H1 (cell line): Measurements from ENCODE around the gene ARHGEF3. TPM values are rescaled to one million over a fixed set of nuclear protein-coding genes. Genes with fewer than 3 reads are reported as not detected.

Source experiments
- CTCF ChIA-PET: fragments of 300-600 bp; sonication (Branson Sonifier 250); formaldehyde crosslinking; loops from one replicate; lab custom pipeline; 2021; ENCODE audit not compliant: partially characterized antibody; lab: Charles Lee
- POLR2A ChIA-PET: fragments of 300-600 bp; sonication (Branson Sonifier 250); formaldehyde crosslinking; loops from one replicate; lab custom pipeline; 2021; ENCODE audit warnings: inconsistent platforms; ENCODE audit not compliant: partially characterized antibody; lab: Charles Lee
- DNase-seq, 2 experiments: peaks; one replicate each; pipeline versions ENCODE4 v3.0.0 to v3.0.0-alpha.2; 2010 to 2022; ENCODE audit warnings: low spot score in 2 of 2, low read depth in 1 of 2, mixed read lengths in 1 of 2
- FAIRE-seq: peaks from 2 replicates; lab custom pipeline; 2011; peaks lifted over from hg19 to GRCh38; lab: Jason Lieb, UNC
- H2AFZ ChIP-seq: 2 replicates; pipeline ENCODE4 v1.8.1; 2012; ENCODE audit warnings: low read length, inconsistent platforms
- H2AK5ac ChIP-seq: 2 replicates; pipeline ENCODE4 v1.6.1; 2013; ENCODE audit warnings: low read depth, low read length
- H2BK120ac ChIP-seq: replicated peaks from 2 replicates; pipeline ENCODE3; 2013; ENCODE audit warnings: low read depth, low read length, inconsistent platforms
- H2BK12ac ChIP-seq: 2 replicates; pipeline ENCODE4 v1.6.1; 2013; ENCODE audit warnings: low read depth, low read length
- H2BK15ac ChIP-seq: 2 replicates; pipeline ENCODE4 v1.6.1; 2013; ENCODE audit warnings: low read length
- H2BK20ac ChIP-seq: 2 replicates; pipeline ENCODE4 v1.6.1; 2013; ENCODE audit warnings: low read length
- H2BK5ac ChIP-seq: 2 replicates; pipeline ENCODE4 v1.6.1; 2013; ENCODE audit warnings: low read depth, low read length
- H3K14ac ChIP-seq: 2 replicates; pipeline ENCODE4 v1.6.1; 2013; ENCODE audit warnings: inconsistent platforms; ENCODE audit not compliant: insufficient read length
- H3K18ac ChIP-seq: 2 replicates; pipeline ENCODE4 v1.6.1; 2013; ENCODE audit warnings: low read length; ENCODE audit errors: extremely low read depth
- H3K23ac ChIP-seq: 2 replicates; pipeline ENCODE4 v1.6.1; 2013; ENCODE audit warnings: inconsistent platforms; ENCODE audit not compliant: insufficient read length
- H3K23me2 ChIP-seq: 2 replicates; pipeline ENCODE4 v1.6.1; 2013; ENCODE audit warnings: low read depth, low read length
- H3K27ac ChIP-seq: 2 replicates; pipeline ENCODE4 v1.6.1; 2011; ENCODE audit warnings: low read depth, low read length, inconsistent platforms
- H3K27me3 ChIP-seq, 4 experiments: replicated peaks in 1 of 4; 1 replicate in 1 of 4; 2 replicates in 3 of 4; pipeline versions ENCODE4 v1.6.1 to v1.8.1; 2011 to 2013; ENCODE audit warnings: low read length in 3 of 4, mild to moderate bottlenecking in 3 of 4, inconsistent platforms in 2 of 4, mixed read lengths in 2 of 4, moderate library complexity in 1 of 4; ENCODE audit not compliant: control insufficient read depth in 3 of 4, insufficient read depth in 3 of 4; ENCODE audit errors: extremely low read depth in 1 of 4
- H3K36me3 ChIP-seq, 4 experiments: 2 replicates each; pipeline versions ENCODE4 v1.6.1 to v1.8.1; 2011 to 2013; ENCODE audit warnings: mild to moderate bottlenecking in 4 of 4, low read length in 3 of 4, moderate library complexity in 2 of 4, control low read depth in 1 of 4, inconsistent platforms in 1 of 4; ENCODE audit not compliant: insufficient read depth in 4 of 4, control insufficient read depth in 2 of 4
- H3K4ac ChIP-seq: replicated peaks from 2 replicates; pipeline ENCODE3; 2013; ENCODE audit warnings: low read length, low read depth, mixed read lengths, inconsistent platforms; ENCODE audit not compliant: insufficient read length
- H3K4me1 ChIP-seq, 4 experiments: replicated peaks in 1 of 4; 1 replicate in 1 of 4; 2 replicates in 3 of 4; pipeline versions ENCODE4 v1.6.1 to v1.8.1; 2011 to 2013; ENCODE audit warnings: low read length in 3 of 4, inconsistent platforms in 2 of 4, mixed read lengths in 1 of 4; ENCODE audit not compliant: insufficient read depth in 4 of 4, control insufficient read depth in 3 of 4
- H3K4me2 ChIP-seq, 2 experiments: 2 replicates each; pipeline versions ENCODE4 v1.6.1 to v1.8.1; 2011 to 2013; ENCODE audit warnings: low read depth in 2 of 2, low read length in 2 of 2, control low read depth in 1 of 2, inconsistent platforms in 1 of 2, mild to moderate bottlenecking in 1 of 2; ENCODE audit not compliant: insufficient read depth in 1 of 2
- H3K4me3 ChIP-seq, 4 experiments: fragments of 200-600, 300-600 bp in 1 of 4; sonication (generic), shearing (Covaris generic), sonication (Bioruptor Twin) in 1 of 4; 2 replicates each; pipeline versions ENCODE4 v1.5.1 to v1.8.1; 2011 to 2016; ENCODE audit warnings: low read length in 4 of 4, low read depth in 3 of 4, control low read depth in 2 of 4, inconsistent platforms in 2 of 4, mild to moderate bottlenecking in 2 of 4, mixed read lengths in 1 of 4, moderate library complexity in 1 of 4; ENCODE audit not compliant: insufficient read depth in 2 of 4; ENCODE audit errors: extremely low read depth in 1 of 4
- H3K56ac ChIP-seq: replicated peaks from 2 replicates; pipeline ENCODE3; 2013; ENCODE audit warnings: low read depth, mild to moderate bottlenecking, mixed read lengths, low read length, inconsistent platforms; ENCODE audit not compliant: insufficient read length
- H3K79me1 ChIP-seq: 2 replicates; pipeline ENCODE4 v1.6.1; 2013; ENCODE audit warnings: low read depth, low read length, control low read depth
- H3K79me2 ChIP-seq, 2 experiments: 2 replicates each; pipeline versions ENCODE4 v1.6.1 to v1.8.1; 2012 to 2013; ENCODE audit warnings: low read length in 2 of 2, mild to moderate bottlenecking in 2 of 2, inconsistent platforms in 1 of 2; ENCODE audit not compliant: insufficient read depth in 2 of 2, control insufficient read depth in 1 of 2
- H3K9ac ChIP-seq, 4 experiments: replicated peaks in 1 of 4; 1 replicate in 1 of 4; 2 replicates in 3 of 4; pipeline versions ENCODE4 v1.6.1 to v1.8.1; 2011 to 2013; ENCODE audit warnings: low read depth in 3 of 4, low read length in 3 of 4, control low read depth in 2 of 4, mild to moderate bottlenecking in 2 of 4, moderate library complexity in 2 of 4, inconsistent platforms in 1 of 4; ENCODE audit errors: extremely low read depth in 1 of 4
- H3K9me3 ChIP-seq, 2 experiments: 2 replicates each; pipeline versions ENCODE4 v1.6.1 to v1.8.1; 2012 to 2013; ENCODE audit warnings: mild to moderate bottlenecking in 2 of 2, moderate library complexity in 2 of 2, control low read depth in 1 of 2, inconsistent platforms in 1 of 2, low read depth in 1 of 2, low read length in 1 of 2, mixed read lengths in 1 of 2; ENCODE audit not compliant: insufficient read depth in 2 of 2
- H4K20me1 ChIP-seq, 2 experiments: replicated peaks in 1 of 2; 2 replicates each; pipeline versions ENCODE3 to v1.8.1; 2011 to 2013; ENCODE audit warnings: inconsistent platforms in 2 of 2, low read length in 2 of 2, mild to moderate bottlenecking in 1 of 2; ENCODE audit not compliant: insufficient read depth in 2 of 2, control insufficient read depth in 1 of 2
- H4K5ac ChIP-seq: 2 replicates; pipeline ENCODE4 v1.6.1; 2013; ENCODE audit warnings: low read length, low read depth, mixed read lengths, inconsistent platforms; ENCODE audit not compliant: insufficient read length
- H4K8ac ChIP-seq: 2 replicates; pipeline ENCODE4 v1.8.0; 2013; ENCODE audit warnings: mild to moderate bottlenecking, moderate library complexity, low read length, inconsistent platforms; ENCODE audit not compliant: insufficient read depth; ENCODE audit errors: extremely low read depth
- H4K91ac ChIP-seq: replicated peaks from 2 replicates; pipeline ENCODE3; 2013; ENCODE audit warnings: low read length, mixed read lengths, inconsistent platforms; ENCODE audit not compliant: insufficient read length
- ASH2L ChIP-seq: fragments of 200-600, 300-600 bp; sonication (generic); IDR thresholded peaks from one replicate; pipeline ENCODE4 v1.7.1; 2017; ENCODE audit warnings: low read length
- CEBPB ChIP-seq: IDR thresholded peaks from 2 replicates; pipeline ENCODE4 v1.6.1; 2012; ENCODE audit warnings: low read depth, low read length
- GTF2F1 ChIP-seq: IDR thresholded peaks from 2 replicates; pipeline ENCODE4 v1.6.1; 2012; ENCODE audit warnings: low read depth, low read length, improper control_type of control experiment, borderline replicate concordance
- KDM4A ChIP-seq: IDR thresholded peaks from one replicate; pipeline ENCODE4 v1.7.1; 2012; ENCODE audit warnings: low read depth, mild to moderate bottlenecking, moderate library complexity, low read length, inconsistent platforms; ENCODE audit not compliant: severe bottlenecking
- MAX ChIP-seq: IDR thresholded peaks from 2 replicates; pipeline ENCODE4 v1.6.1; 2012; ENCODE audit warnings: inconsistent platforms
- POLR2A ChIP-seq, 2 experiments: IDR thresholded peaks; 1 replicate in 1 of 2; 2 replicates in 1 of 2; pipeline ENCODE4 v1.6.1; 2011; ENCODE audit warnings: low read depth in 2 of 2, low read length in 2 of 2, mild to moderate bottlenecking in 2 of 2; ENCODE audit errors: control extremely low read depth in 1 of 2
- SIRT6 ChIP-seq: IDR thresholded peaks from one replicate; pipeline ENCODE4 v1.7.1; 2012; ENCODE audit warnings: low read length, inconsistent platforms
- SP4 ChIP-seq: IDR thresholded peaks from 2 replicates; pipeline ENCODE4 v1.6.1; 2012; ENCODE audit warnings: low read length, inconsistent platforms
- SRF ChIP-seq: IDR thresholded peaks from 2 replicates; pipeline ENCODE4 v1.6.1; 2011; ENCODE audit warnings: mild to moderate bottlenecking, low read depth, low read length, moderate library complexity
- USF2 ChIP-seq: IDR thresholded peaks from 2 replicates; pipeline ENCODE4 v1.6.1; 2011; ENCODE audit warnings: low read length, improper control_type of control experiment
- WGBS, 2 experiments: shearing (Covaris generic) in 1 of 2; methylation state at CpG; one replicate each; pipeline versions ENCODE4 v1.1.6 to v1.1.7; 2013 to 2015; ENCODE audit warnings: low lambda C conversion rate in 2 of 2, mixed read lengths in 2 of 2, inconsistent platforms in 1 of 2, low coverage in 1 of 2, missing lambda C conversion rate in 1 of 2; ENCODE audit not compliant: insufficient replicate concordance in 2 of 2, insufficient coverage in 1 of 2, insufficient read length in 1 of 2; ENCODE audit errors: extremely low coverage in 1 of 2, missing lambda C conversion rate in 1 of 2; 5-methylcytosine and 5-hydroxymethylcytosine counted together
- polyA plus RNA-seq, 7 experiments: library from polyadenylated mRNA; depleted of rRNA in 3 of 7; stranded (reverse) in 5 of 7; unstranded in 2 of 7; fragments of >200 nt in 5 of 7; fragments of 200-250 nt in 2 of 7; gene quantifications; 1 replicate in 5 of 7; 2 replicates in 1 of 7; 4 replicates in 1 of 7; pipeline versions ENCODE4 v1.2.1 to v1.2.3, GENCODE V29; 2011 to 2013; ENCODE audit warnings: missing spikeins in 2 of 7, mixed read lengths in 2 of 7
- total RNA-seq: library from RNA; stranded (reverse); fragmentation: NEBNext Ultra II Directional; extraction: Animal tissue kit (Norgen Biotek cat#: 25700); gene quantifications from 2 replicates; pipeline ENCODE4 v1.2.1, GENCODE V29; 2021

ARHGEF3 gene
- total and polyA plus RNA-seq, 2 of the 8 experiments (the other 6 are each of a cell fraction or from before 2014, with no cell fraction given), result 2.8 to 6.0 TPM

GRCh38 chr3:56815589-56815988 lies 13.8 kb upstream of the ARHGEF3 start:
- Histone ChIP-seq H4K5ac (no peak overlapping the region), H4K20me1 (no peaks in the 10 kb centered on the region), H4K91ac (no peak overlapping the region), H2AK5ac (no peak overlapping the region), H2BK5ac (no peak overlapping the region), H3K4me3 (no peak overlapping the region), H2AFZ (no peak overlapping the region), H3K4me2 (no peak overlapping the region), H3K27me3 (no peaks in the 10 kb centered on the region), H3K79me1 (no peaks in the 10 kb centered on the region), H3K4me1 (no peaks in the 10 kb centered on the region), H3K36me3 (no peaks in the 10 kb centered on the region), H3K4ac (no peak overlapping the region), H4K8ac (no peak overlapping the region), H2BK20ac (no peak overlapping the region), H3K27ac (no peak overlapping the region), H2BK12ac (no peak overlapping the region), H3K9ac (no peak overlapping the region), H3K23me2 (no peaks in the 10 kb centered on the region), H3K56ac (no peak overlapping the region), H3K23ac (no peak overlapping the region), H3K14ac (no peak overlapping the region), H3K18ac (no peak overlapping the region), H2BK15ac (no peak overlapping the region), H3K9me3 (no peaks in the 10 kb centered on the region), H2BK120ac (no peak overlapping the region), H3K79me2 (no peaks in the 10 kb centered on the region)
- TF ChIP-seq KDM4A, result no peak
- no peak for TF ChIP-seq MAX
- no peak for TF ChIP-seq ASH2L
- no peak for TF ChIP-seq SRF
- TF ChIP-seq USF2, result no peak
- no peak for TF ChIP-seq SP4
- no peak for TF ChIP-seq SIRT6
- TF ChIP-seq CEBPB, result no peak
- no peak for TF ChIP-seq POLR2A (IDR thresholded peaks at IDR 0.05; ENCODE audit: control extremely low read depth in 1 of 2, low read depth in 2 of 2, low read length in 2 of 2)
- TF ChIP-seq GTF2F1, result no peak
- WGBS, 2 experiments, result 86% methylated on average over 1 of the region's 1 CpG; no CpG with 5 or more reads in 1 of the 2 experiments
- DNase-seq (no peak), FAIRE-seq (no peak)
- ChIA-PET POLR2A (no interaction called here), CTCF (interaction anchor here (0.7 to 9.0 kb wide), 8 partner anchors 8 to 191 kb away, joined by 3 to 92 read pairs (median 3); partner anchors contain the start of gene ARHGEF3)
